AG08396 (cell line): ENCODE results near the gene CD200R1.
"Not testable (repeated sequence)": the region's sequence is repeated elsewhere in the genome, so short reads cannot be mapped to it uniquely, and the experiment has no call there.

ENCODE experiments used
- DNase-seq: peaks from one replicate; pipeline ENCODE4 v3.0.0; 2012; ENCODE audit warnings: low spot score, mixed read lengths

Gene CD200R1

GRCh38 chr3:112974178-112974517 is 755 bp downstream of the CD200R1 start:
- no peak for DNase-seq

DNA sequence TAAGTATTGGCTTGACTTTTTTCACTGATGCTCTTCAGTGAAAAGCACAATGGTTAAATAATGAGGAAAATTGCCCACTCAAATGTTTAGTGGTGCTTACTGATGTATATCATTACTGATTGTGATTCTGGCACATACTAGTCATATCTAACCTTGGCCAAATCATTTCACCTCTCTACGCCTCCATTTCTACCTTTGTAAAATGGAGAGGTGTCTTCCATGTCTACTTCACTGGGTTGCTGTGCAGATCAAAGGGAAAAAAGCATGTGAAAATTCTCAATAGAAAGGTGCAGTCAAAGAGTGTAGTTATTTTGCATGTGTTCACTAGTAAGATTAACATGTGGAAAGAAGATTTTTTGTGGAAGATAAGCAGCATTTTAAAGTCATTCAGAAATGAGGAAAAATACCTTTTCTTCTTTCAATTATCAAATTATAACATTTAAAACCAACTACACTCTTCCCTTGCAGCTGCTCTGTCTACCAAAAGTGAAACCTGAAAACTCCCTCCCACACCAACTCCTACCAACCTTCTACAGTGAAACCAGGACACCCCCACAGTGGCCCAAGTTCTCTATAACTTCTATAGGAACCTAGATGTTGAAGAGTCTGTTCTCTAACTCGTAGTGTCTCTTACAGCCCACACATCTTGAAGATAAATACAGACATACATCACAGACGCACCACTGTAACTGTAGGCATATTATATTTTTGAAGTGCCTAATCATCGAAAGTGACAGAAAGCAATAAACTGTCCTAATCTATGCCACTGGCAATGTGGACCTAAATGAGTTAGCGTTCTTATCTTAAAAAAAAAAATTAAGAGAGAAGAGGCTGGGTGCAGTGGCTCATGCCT is 1.4 kb downstream of the CD200R1 start:
- no peak for DNase-seq

- DNase-seq = no peak
Measured at GRCh38 chr3:112972158-112972557, 2.7 kb downstream of the CD200R1 start.

DNA sequence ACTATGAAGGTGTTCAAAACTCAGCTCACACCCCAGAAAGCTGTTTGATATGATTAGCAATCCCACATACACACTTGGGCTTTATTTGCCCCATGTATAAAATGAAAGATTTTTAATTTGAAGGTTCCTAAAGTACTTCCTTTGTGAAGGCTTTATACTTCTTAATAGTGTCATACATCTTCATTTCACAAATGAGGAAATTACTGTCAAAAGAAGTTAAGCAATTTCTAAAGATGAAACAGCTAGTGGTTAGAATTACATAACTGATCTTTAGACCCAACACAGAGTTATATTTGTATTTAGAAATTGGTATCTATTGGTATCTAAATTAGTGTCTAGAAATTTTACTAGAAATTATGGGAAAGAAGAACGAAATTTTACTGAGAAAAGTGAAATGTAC is 7.1 kb downstream of the CD200R1 start:
- DNase-seq = no peak

- DNase-seq = no peak
Measured at GRCh38 chr3:112967425-112967824, 7.5 kb downstream of the CD200R1 start.

DNA sequence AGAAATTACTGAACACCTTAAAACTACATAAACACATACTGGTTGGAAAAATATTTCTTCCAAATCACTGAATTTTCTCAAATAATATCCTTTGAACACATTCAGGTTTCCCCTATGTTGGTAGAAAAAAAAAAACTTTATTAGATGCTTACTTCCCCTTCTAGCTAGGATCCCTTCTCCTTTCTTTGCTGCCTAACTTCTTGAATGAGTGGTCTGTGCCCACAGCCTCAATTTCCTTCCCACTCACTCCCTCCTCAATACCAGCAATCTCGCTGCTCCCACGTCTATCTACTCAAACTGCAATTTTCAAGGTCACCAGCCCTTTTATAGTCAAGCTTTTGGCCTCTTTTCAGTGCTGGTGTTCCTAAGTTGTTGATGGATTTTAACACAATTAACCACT is 8.3 kb downstream of the CD200R1 start:
- no peak for DNase-seq

DNA sequence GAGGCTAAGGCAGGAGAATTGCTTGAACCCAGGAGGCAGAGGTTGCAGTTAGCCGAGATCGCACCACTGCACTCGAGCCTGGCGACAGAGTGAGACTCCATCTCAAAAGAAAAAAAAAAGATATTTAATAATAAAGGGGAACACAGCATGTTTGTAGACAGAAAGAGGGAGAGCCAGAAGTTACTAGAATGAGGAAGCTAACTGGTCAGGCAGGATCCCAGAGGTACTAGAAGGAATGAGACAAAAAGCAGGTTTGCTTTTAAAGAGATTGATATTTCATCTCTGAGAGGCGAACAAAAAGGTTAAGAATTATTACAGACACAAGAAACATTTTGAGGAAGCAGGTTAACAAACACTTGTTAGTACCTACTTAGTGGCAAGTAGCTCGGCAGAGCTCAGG is 9.2 kb downstream of the CD200R1 start:
- no peak for DNase-seq

- DNase-seq = no peak
Measured at GRCh38 chr3:112963683-112964082, 11.2 kb downstream of the CD200R1 start.

DNA sequence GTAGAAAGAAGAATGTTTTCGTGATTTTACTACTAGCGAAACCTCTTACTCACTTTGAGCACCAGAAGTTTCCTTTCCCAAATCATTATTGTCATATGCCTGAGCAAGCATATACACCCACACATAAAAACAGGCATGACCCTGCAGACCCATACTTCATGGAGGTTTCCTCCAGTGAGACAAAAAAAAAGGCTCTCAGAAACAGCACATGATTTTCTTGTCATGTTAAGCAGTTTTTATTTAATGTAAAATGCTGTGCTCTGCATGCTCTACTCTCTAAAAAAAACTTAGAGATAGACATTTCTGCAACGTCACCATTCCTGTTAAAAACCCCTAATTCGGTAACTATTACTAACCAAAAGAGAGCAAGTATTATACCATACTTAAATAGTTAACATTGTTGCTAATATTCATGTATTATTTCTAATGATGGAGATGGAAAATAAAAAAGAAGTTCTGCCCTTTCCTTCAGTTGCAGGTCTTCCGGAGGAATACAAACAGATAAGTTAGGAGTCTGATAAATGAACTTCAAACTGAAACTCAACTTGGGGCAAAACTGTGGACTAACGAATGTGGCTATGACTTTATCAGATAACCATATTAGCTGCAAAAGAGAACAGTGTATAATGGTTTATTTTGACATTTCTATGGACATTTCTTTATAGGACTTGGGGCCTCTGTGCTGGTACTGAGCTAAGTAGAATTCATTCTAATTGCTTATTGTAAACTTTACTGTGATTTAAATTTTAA is 15.9 kb downstream of the CD200R1 start:
- no peak for DNase-seq

GRCh38 chr3:112956351-112956750 is 18.6 kb downstream of the CD200R1 start:
- DNase-seq = no peak

GRCh38 chr3:112948346-112948838 is 26.5 kb downstream of the CD200R1 start:
- DNase-seq = no peak

DNA sequence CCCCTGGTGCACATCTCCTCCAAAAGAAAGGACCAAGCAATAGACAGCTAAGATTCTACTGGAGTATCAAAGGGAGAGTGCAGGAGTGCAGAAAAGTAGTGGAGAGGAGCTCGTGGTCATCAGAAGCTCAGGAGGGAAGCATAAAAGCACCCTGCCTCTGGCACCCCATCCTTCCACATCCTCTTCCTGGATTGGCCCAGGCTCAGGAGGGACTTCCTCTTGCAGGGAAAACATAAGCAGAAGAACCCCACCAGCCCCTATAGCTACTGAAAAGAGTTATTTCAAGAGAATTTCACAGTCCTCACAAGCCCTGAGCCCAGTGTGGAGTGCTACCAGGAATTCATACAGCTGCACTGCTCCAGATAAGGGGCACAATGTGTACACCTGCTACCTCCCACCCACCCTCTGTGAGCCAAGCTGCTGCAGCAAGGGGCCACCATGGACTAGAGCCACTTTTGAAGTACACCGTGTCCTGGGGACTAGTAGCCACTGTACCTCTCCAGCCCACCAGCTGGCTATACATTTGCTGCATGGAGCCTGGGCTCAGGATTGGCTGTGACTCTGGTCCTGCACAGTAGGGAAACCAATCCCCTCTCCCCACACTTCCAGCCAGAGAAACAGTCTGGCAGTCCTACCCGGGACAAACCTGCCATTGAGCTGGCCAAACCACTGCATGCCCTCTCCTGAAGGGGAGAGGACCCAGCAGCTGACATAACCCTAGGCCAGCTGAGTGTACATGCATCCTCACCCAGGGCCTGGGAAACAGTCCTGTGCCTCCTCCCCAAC is 43.0 kb downstream of the CD200R1 start:
- DNase-seq = no peak

DNA sequence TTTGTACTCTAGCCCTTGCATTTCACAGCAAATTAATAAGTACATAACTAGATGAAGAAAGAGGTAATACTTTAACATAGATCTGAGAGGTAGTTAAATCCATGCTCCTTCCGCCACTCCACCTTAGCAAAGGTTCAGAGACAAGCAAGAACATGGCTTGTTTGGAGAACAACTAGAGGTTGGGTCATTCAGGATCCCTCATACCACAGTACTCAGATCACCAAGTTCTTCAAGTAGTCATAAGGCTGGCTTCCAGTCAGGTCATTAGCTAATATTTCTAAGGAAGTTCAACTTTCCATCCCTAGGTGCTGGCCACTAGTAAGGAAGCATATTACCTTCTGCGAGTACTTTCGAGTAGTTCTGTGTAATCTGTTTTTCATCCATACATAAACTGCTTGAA is 44.1 kb downstream of the CD200R1 start:
- DNase-seq = no peak

DNA sequence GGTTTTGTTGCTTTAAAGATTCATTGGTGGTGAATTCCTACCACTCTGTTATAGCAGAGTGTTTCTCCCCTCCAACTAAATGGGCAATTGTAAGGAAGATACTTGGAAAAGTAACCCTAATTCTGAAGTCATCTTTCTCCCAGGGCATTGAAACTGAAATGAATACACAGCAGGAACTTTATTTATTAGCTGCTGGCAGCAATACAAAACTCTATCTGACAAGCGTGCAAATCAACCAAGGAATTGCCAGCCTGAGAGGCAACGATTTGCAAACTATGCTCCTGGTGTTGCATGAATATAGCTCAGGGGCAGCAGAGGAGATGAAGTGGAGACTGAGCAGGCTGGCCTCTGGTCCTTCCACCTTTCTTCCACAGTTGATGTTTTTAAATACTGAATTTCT is 48.9 kb downstream of the CD200R1 start:
- no peak for DNase-seq

DNA sequence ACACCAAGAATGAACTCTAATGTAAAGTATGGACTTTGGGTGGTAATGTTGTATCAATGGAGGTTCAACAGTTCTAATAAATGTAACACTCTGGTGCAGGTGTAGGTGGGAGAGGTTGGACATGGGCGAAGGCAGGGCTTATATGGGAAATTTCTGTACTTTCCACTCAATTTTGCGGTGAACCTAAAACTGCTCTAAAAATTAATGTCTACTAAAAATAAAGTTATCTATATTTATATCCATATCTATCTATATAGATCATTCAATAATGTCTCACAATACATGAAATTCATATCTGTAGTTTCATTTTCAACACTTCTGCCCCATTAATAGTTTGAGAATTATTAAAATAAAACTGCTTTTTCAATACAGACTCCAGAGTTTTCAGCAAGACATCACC is 49.3 kb downstream of the CD200R1 start:
- DNase-seq = no peak

DNA sequence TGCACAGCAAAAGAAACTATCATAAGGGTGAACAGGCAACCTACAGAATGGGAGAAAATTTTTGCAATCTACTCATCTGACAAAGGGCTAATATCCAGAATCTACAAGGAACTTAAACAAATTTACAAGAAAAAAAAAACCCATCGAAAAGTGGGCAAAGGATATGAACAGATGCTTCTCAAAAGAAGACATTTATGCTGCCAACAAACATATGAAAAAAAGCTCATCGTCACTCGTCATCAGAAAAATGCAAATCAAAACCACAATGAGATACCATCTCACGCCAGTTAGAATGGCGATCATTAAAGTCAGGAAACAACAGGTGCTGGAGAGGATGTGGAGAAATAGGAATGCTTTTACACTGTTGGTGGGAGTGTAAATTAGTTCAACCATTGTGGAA is 55.4 kb downstream of the CD200R1 start:
- not testable (repeated sequence) for DNase-seq

GRCh38 chr3:112908252-112908651 is 66.7 kb downstream of the CD200R1 start:
- no peak for DNase-seq

GRCh38 chr3:112904786-112905185 is 70.1 kb downstream of the CD200R1 start:
- no peak for DNase-seq

- no peak for DNase-seq
Measured at GRCh38 chr3:112900113-112900512, 74.8 kb downstream of the CD200R1 start.

DNA sequence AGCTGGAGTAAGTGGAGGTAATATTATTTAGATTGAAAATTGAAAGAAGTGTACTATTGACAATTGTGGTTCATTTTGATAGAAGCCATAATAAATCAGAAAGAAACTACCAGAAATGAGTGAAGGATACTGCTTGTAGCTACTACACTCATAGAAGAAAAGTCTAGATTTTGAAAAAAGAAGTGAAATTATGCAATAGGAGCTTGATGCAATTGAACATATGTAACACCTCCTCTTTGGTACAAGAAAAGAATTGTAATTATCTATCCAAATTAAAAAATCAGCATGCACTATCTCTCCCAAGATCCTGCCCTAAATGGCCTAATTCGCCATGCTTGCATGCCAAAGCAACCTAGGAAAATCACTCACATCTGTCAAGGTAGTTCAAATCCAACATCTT is 77.1 kb downstream of the CD200R1 start:
- DNase-seq = no peak

- DNase-seq = no peak
Measured at GRCh38 chr3:112894258-112894657, 80.6 kb downstream of the CD200R1 start.

DNA sequence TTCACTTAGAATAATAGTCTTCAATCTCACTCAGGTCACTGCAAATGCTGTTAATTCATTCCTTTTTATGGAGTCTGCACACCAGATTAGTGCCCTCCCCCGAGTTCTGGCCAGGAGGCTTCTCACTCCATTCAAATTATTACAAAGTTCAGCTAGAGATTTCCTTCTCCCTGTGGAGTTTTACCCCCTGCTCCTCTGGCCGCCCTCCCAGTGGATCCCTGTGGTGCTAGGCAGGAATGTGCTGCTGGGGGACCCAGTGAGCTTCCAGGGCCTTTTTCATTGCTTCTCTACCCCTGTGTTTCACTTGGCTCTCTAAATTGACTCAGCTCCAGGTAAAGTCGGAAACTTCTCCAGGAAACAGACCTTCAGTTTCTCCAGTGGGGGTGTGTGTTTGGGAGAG is 85.5 kb downstream of the CD200R1 start:
- DNase-seq = no peak
